OCI-LY3 (cell line): Measurements from ENCODE around the gene DENND1A.

Source experiments
- H2AFZ ChIP-seq: fragments of 200-600, 300-600 bp; shearing (Covaris generic); 2 replicates; pipeline ENCODE4 v1.6.0; 2014; ENCODE audit warnings: antibody characterized with exemption, low read depth, low read length
- H3K27ac ChIP-seq: fragments of 200-600, 300-600 bp; sonication (generic); 2 replicates; pipeline ENCODE4 v1.5.1; 2014; ENCODE audit warnings: mild to moderate bottlenecking, low read length, moderate library complexity, mixed read lengths
- H3K27me3 ChIP-seq: fragments of 200-600, 300-600 bp; sonication (generic); 2 replicates; pipeline ENCODE4 v1.6.1; 2014; ENCODE audit warnings: low read depth, low read length, mixed read lengths
- H3K36me3 ChIP-seq: fragments of 200-600, 300-600 bp; sonication (generic); replicated peaks from 2 replicates; pipeline ENCODE3; 2014; ENCODE audit warnings: low read depth, low read length, mixed read lengths
- H3K4me1 ChIP-seq: fragments of 300-600, 200-600 bp; sonication (generic); 2 replicates; pipeline ENCODE4 v1.6.1; 2014; ENCODE audit warnings: low read length, mixed read lengths
- H3K4me2 ChIP-seq: fragments of 200-600, 300-600 bp; sonication (generic); 2 replicates; pipeline ENCODE4 v1.6.1; 2014; ENCODE audit warnings: low read length, mixed read lengths
- H3K4me3 ChIP-seq: fragments of 300-600, 200-600 bp; sonication (generic); 2 replicates; pipeline ENCODE4 v1.5.1; 2014; ENCODE audit warnings: antibody characterized with exemption, mild to moderate bottlenecking, low read length, moderate library complexity
- H3K79me2 ChIP-seq: fragments of 300-600, 200-600 bp; shearing (Covaris generic); 2 replicates; pipeline ENCODE4 v1.6.1; 2014; ENCODE audit warnings: mild to moderate bottlenecking, low read length, mixed read lengths
- H3K9ac ChIP-seq: fragments of 300-600, 200-600 bp; shearing (Covaris generic); 2 replicates; pipeline ENCODE4 v1.6.0; 2014; ENCODE audit warnings: mild to moderate bottlenecking, low read length, moderate library complexity
- H3K9me3 ChIP-seq: fragments of 200-600, 300-600 bp; shearing (Covaris generic); 2 replicates; pipeline ENCODE4 v1.6.1; 2014; ENCODE audit warnings: low read length, mixed read lengths; ENCODE audit not compliant: insufficient read depth
- H4K20me1 ChIP-seq: fragments of 200-600, 300-600 bp; sonication (generic); 2 replicates; pipeline ENCODE4 v1.6.1; 2016; ENCODE audit warnings: low read length, mixed read lengths; ENCODE audit not compliant: insufficient read depth
- EZH2phosphoT487 ChIP-seq: fragments of 200-600 bp; shearing (Covaris generic); IDR thresholded peaks from 2 replicates; pipeline ENCODE4 v1.6.1; 2018; ENCODE audit warnings: antibody characterized with exemption, mixed run types, low read depth
- TF ChIP-seq, protein P1 (sequence below): fragments of 200-600, 300-600 bp; sonication (generic); IDR thresholded peaks from 2 replicates; pipeline ENCODE4 v1.5.1; 2014; ENCODE audit warnings: antibody characterized with exemption, low read length, low read depth

Gene DENND1A

GRCh38 chr9:123832176-123832575 is 97.8 kb downstream of the DENND1A start:
- no peak overlapping the region for H2AFZ ChIP-seq
- no peak for TF ChIP-seq EZH2phosphoT487
- TF ChIP-seq, protein P1, sequence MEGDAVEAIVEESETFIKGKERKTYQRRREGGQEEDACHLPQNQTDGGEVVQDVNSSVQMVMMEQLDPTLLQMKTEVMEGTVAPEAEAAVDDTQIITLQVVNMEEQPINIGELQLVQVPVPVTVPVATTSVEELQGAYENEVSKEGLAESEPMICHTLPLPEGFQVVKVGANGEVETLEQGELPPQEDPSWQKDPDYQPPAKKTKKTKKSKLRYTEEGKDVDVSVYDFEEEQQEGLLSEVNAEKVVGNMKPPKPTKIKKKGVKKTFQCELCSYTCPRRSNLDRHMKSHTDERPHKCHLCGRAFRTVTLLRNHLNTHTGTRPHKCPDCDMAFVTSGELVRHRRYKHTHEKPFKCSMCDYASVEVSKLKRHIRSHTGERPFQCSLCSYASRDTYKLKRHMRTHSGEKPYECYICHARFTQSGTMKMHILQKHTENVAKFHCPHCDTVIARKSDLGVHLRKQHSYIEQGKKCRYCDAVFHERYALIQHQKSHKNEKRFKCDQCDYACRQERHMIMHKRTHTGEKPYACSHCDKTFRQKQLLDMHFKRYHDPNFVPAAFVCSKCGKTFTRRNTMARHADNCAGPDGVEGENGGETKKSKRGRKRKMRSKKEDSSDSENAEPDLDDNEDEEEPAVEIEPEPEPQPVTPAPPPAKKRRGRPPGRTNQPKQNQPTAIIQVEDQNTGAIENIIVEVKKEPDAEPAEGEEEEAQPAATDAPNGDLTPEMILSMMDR, result no peak
- H3K27ac ChIP-seq, result no peak overlapping the region
- H3K79me2 ChIP-seq, result peaks cover 59% of the 10 kb centered on the region
- peaks cover 9% of the 10 kb centered on the region for H3K27me3 ChIP-seq
- no peak overlapping the region for H3K9ac ChIP-seq
- H3K4me2 ChIP-seq, result no peak overlapping the region
- H3K4me3 ChIP-seq, result no peak overlapping the region
- H3K9me3 ChIP-seq, result peaks cover 19% of the 10 kb centered on the region
- peaks cover 24% of the 10 kb centered on the region for H3K4me1 ChIP-seq
- H4K20me1 ChIP-seq, result peaks cover 60% of the 10 kb centered on the region
- peaks cover 50% of the 10 kb centered on the region for H3K36me3 ChIP-seq

DNA sequence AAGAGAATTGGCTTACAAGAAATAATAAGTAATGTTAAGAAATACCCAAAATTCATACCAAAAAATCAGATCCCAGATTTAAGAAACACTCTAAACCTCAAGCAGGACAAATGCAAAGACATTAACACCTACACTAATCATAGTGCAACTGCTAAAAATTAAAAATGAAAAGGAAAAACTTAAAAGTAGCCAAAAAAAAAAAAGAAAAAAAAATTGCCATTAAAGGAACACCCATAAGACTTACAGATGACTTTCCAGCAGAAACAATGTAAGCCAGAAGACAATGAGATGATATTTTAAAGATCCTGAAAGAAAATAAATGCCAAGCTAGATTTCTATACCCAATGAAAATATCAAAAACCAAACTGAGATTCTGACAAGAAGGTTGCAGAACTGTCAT is 101.5 kb downstream of the DENND1A start:
- Histone ChIP-seq H3K27me3 (no peaks in the 10 kb centered on the region), H3K36me3 (peaks cover 43% of the 10 kb centered on the region), H2AFZ (no peak overlapping the region), H3K4me2 (no peak overlapping the region), H3K79me2 (peaks cover 36% of the 10 kb centered on the region), H3K9me3 (peaks cover 19% of the 10 kb centered on the region), H4K20me1 (peaks cover 55% of the 10 kb centered on the region), H3K9ac (no peak overlapping the region), H3K27ac (no peak overlapping the region), H3K4me3 (no peak overlapping the region), H3K4me1 (no peaks in the 10 kb centered on the region)
- TF ChIP-seq, protein P1, result no peak
- no peak for TF ChIP-seq EZH2phosphoT487

- Histone ChIP-seq H3K4me3 (no peak overlapping the region), H3K27me3 (no peaks in the 10 kb centered on the region), H3K36me3 (peaks cover 29% of the 10 kb centered on the region), H3K27ac (no peak overlapping the region), H3K4me1 (no peaks in the 10 kb centered on the region), H4K20me1 (peaks cover 63% of the 10 kb centered on the region), H2AFZ (no peak overlapping the region), H3K79me2 (peaks cover 31% of the 10 kb centered on the region), H3K4me2 (no peak overlapping the region), H3K9ac (no peak overlapping the region), H3K9me3 (peaks cover 19% of the 10 kb centered on the region)
- no peak for TF ChIP-seq EZH2phosphoT487
- TF ChIP-seq, protein P1, result no peak
These were observed 104.4 kb downstream of the DENND1A start for GRCh38 chr9:123825342-123826060.

GRCh38 chr9:123823194-123823947 is 106.6 kb downstream of the DENND1A start:
- Histone ChIP-seq H3K27ac (no peak overlapping the region), H3K27me3 (no peaks in the 10 kb centered on the region), H3K4me1 (no peaks in the 10 kb centered on the region), H2AFZ (no peak overlapping the region), H3K36me3 (peaks cover 13% of the 10 kb centered on the region), H3K79me2 (peaks cover 27% of the 10 kb centered on the region), H3K4me2 (no peak overlapping the region), H4K20me1 (peaks cover 68% of the 10 kb centered on the region), H3K9me3 (peaks cover 3% of the 10 kb centered on the region; the same call in 1 of the 2 replicates), H3K4me3 (no peak overlapping the region), H3K9ac (no peak overlapping the region)
- no peak for TF ChIP-seq EZH2phosphoT487
- TF ChIP-seq, protein P1, result no peak
